Erythroblast (primary cell): Measurements from ENCODE around the gene CCDC160.
"Not testable (repeated sequence)": the region's sequence is repeated elsewhere in the genome, so short reads cannot be mapped to it uniquely, and the experiment has no call there.

Experiments
- DNase-seq, 2 experiments: peaks; one replicate each; lab custom pipeline; 2025; lab: John Stamatoyannopoulos, UW
- GATA1 ChIP-seq: IDR thresholded peaks from 2 replicates; pipeline ENCODE4 v1.6.1; 2011; ENCODE audit warnings: low read depth, mild to moderate bottlenecking, control low read depth, low read length, moderate library complexity
- POLR2A ChIP-seq: IDR thresholded peaks from 2 replicates; pipeline ENCODE4 v1.6.1; 2011; ENCODE audit warnings: mild to moderate bottlenecking, low read length

The CCDC160 gene

DNA sequence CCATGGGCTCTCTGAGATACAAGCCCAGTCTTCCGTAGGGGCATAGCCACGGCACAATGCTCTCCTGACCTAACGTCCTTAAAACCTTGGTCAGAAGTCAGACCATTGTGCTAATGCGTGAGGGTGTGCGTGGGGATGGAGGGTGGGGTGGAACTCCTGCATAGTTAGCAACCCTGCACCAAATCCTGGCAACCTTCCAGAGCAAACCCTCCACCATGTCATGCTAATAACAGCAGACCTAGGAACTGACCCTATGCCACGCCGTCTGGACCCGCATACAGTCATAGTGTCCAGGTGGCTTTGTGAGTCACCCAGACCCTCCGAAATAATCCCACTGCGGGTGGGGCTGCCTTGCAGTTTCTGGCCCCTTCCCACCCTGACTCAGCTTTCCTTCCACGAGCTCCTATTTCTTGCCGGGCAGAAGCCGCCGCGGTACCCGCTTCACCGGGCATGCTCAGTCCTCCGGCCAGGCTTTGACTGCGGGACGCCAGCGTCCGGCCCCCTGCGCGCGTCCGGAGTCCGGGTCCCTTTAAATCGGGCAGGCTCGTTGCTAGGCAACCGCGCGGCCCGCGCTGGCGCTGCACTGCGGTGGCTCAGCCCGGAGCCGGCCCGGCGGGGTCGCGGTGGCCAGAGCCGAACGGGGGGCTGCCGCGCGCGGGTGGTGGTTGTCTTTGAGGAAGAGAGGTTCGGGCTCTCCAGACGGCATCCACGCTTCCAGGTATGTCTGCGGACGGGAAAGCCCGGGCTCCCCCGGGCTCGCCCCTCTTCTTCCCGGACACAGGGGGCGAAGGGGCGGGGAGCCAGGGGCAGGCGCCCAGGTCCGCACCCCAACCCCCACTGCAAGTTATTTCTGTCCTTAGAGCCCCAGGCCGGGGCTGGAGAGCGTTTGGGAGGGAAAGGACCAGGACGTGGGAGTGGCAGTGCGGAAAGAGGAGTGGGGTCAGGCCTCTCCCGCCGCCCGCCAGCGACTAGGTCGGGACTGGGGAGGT, at the start of gene CCDC160:
CCDC160 (plus strand) TSS at position 557 of the 989 bp plus-strand sequence. CDS start 7,619 bp downstream, outside the sequence.
- TF ChIP-seq GATA1, result no peak
- TF ChIP-seq POLR2A, result no peak
- peak; percentile 8 to 15 for DNase-seq

DNA sequence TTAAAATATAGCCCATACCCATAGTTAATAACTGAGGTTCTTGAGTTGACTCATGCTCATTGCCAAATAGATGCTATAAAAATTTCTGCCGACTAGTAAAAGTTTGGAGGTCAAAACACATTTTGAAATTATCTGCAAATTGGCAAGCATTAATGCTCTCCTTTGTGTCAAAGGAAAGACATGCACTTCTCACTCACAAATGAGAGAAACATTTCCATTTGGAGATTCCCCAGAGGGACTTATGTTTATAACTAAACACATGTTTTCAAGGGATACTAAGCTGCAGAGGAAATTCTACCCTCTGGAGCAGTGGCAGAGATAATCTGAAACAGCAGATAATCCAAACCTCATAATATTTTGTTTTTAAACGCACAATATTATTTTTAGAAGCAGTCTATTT, 45.7 kb upstream of the CCDC160 start:
- DNase-seq, result no peak
- TF ChIP-seq POLR2A (no peak), GATA1 (no peak)

GRCh38 chrX:134194915-134195314, 42.1 kb upstream of the CCDC160 start:
- TF ChIP-seq GATA1, result no peak
- no peak for DNase-seq

DNA sequence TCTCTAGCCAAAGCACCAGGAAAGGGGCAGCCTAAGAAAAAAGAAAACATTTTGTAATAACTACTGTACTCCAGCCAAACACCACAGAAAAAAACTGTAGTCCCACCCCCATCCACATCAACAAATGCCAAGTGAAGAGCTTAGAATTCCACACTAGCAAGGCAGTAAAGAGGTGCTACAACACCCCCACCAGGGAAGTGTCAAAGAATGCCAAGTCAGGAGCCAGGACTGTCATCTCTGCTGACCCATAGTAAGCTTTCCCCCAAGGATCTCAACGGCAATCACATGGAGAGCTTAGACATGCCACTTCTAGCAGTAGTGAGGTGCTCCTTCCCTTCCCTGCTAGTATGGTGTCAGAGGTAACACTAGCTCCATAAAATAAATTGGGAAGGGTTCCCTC, 34.4 kb upstream of the CCDC160 start:
- no peak for TF ChIP-seq POLR2A
- TF ChIP-seq GATA1, result no peak
- DNase-seq, result no peak

GRCh38 chrX:134206221-134206620, 30.8 kb upstream of the CCDC160 start:
- no peak for DNase-seq
- no peak for TF ChIP-seq GATA1
- TF ChIP-seq POLR2A, result no peak

GRCh38 chrX:134210465-134210864, 26.5 kb upstream of the CCDC160 start:
- DNase-seq, result no peak
- TF ChIP-seq GATA1 (no peak), POLR2A (no peak)

- DNase-seq, result no peak
- TF ChIP-seq POLR2A, result no peak
- no peak for TF ChIP-seq GATA1
These were observed 1.7 kb upstream of the CCDC160 start for GRCh38 chrX:134235236-134235635.

- DNase-seq, result not testable (repeated sequence)
These were observed 1.2 kb downstream of the CCDC160 start for GRCh38 chrX:134238144-134238543.

- TF ChIP-seq GATA1 (no peak), POLR2A (no peak)
- no peak for DNase-seq
These were observed 2.0 kb downstream of the CCDC160 start for GRCh38 chrX:134239016-134239415.

- no peak for TF ChIP-seq GATA1
- no peak for TF ChIP-seq POLR2A
- DNase-seq, result no peak
These were observed 3.2 kb downstream of the CCDC160 start for GRCh38 chrX:134240209-134240608.

GRCh38 chrX:134241960-134242619, 5.1 kb downstream of the CCDC160 start:
- no peak for DNase-seq
- TF ChIP-seq GATA1, result no peak
- TF ChIP-seq POLR2A, result no peak

DNA sequence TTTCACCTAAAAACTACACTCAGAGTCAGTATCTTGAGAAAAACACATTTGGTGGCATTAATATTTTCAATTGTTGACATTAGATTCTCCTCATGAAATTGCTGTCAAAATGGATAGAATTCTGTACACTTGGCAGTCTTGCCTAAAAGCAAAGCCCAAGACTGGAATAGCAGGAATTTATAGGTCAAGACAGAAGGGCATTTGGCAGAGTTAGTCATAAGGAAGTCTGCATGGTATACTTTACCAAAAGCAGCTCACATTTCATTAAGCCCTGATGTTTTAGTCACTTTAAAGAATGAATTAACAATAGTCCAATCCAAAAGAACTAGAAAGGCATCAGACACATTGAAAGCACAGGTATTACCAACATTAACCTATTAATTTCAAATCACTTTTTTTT, 7.1 kb downstream of the CCDC160 start:
- no peak for DNase-seq
- TF ChIP-seq POLR2A (no peak), GATA1 (no peak)

DNA sequence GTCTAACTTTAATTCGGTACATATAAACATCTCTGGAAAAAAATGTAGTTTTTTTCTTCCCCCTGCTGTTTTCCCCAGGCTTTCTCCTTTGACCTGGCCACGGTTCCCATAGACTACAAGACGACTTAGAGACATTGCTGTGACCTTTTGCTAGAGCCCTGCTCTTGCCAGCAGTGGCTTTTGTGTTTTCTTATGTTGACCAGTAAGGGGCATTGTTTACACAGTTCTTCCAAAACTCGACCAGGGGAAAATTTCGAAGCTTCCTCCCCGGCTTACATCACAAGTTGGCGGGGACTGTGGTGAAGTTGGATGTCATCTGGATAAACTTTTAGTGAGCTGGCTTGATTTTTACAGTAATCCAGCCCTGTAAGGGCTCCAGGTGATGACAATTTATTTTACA, 9.3 kb downstream of the CCDC160 start:
- TF ChIP-seq POLR2A (no peak), GATA1 (no peak)
- DNase-seq, result peak; percentile 6 to 21

- TF ChIP-seq POLR2A (no peak), GATA1 (no peak)
- peak in 1 of 2 experiments; percentile 4 for DNase-seq
These were observed 10.5 kb downstream of the CCDC160 start for GRCh38 chrX:134247492-134247891.
